GM23338 (cell line): ENCODE data around the gene CD63. TPM values are rescaled to one million over a fixed set of nuclear protein-coding genes. Genes with fewer than 3 reads are reported as not detected.

Experiments
- ATAC-seq: fragments of 200-7000 bp; cut with Tn5 transposase; 3 replicates; pipeline ENCODE4 v1.9.1; 2020
- DNase-seq: peaks from one replicate; pipeline ENCODE4 v3.0.0-alpha.2; 2015; ENCODE audit warnings: low spot score
- H2AFZ ChIP-seq: fragments of 200-600 bp; sonication (generic); 2 replicates; pipeline ENCODE4 v1.8.0; 2016; ENCODE audit warnings: antibody characterized with exemption, mild to moderate bottlenecking, moderate library complexity
- H3F3A ChIP-seq: fragments of 200-600 bp; sonication (generic); replicated peaks from 2 replicates; pipeline ENCODE4 v1.8.0; 2017; ENCODE audit warnings: antibody characterized with exemption, mixed run types, low read depth
- H3K27ac ChIP-seq: fragments of 200-600 bp; sonication (generic); 2 replicates; pipeline ENCODE4 v1.6.1; 2016; ENCODE audit warnings: low read depth
- H3K27me3 ChIP-seq: fragments of 200-600 bp; sonication (generic); 2 replicates; pipeline ENCODE4 v1.8.0; 2016; ENCODE audit warnings: mild to moderate bottlenecking, mixed run types, moderate library complexity; ENCODE audit not compliant: insufficient read depth
- H3K36me3 ChIP-seq: fragments of 200-600 bp; sonication (generic); 2 replicates; pipeline ENCODE4 v1.8.0; 2016; ENCODE audit warnings: mild to moderate bottlenecking; ENCODE audit not compliant: insufficient read depth
- H3K4me1 ChIP-seq: fragments of 200-600 bp; sonication (generic); 2 replicates; pipeline ENCODE4 v1.8.0; 2016; ENCODE audit warnings: mild to moderate bottlenecking, moderate library complexity; ENCODE audit not compliant: insufficient read depth
- H3K4me2 ChIP-seq: fragments of 200-600 bp; sonication (generic); 2 replicates; pipeline ENCODE4 v1.7.1; 2017; ENCODE audit warnings: mixed run types
- H3K4me3 ChIP-seq: fragments of 200-600 bp; sonication (generic); 2 replicates; pipeline ENCODE4 v1.6.1; 2016; ENCODE audit warnings: mixed run types
- H3K79me2 ChIP-seq: fragments of 200-600 bp; sonication (generic); replicated peaks from 2 replicates; pipeline ENCODE4 v1.8.0; 2017; ENCODE audit warnings: mild to moderate bottlenecking; ENCODE audit not compliant: insufficient read depth
- H3K9me2 ChIP-seq: fragments of 200-600 bp; sonication (generic); 2 replicates; pipeline ENCODE4 v1.8.0; 2017; ENCODE audit not compliant: insufficient read depth
- H4K20me1 ChIP-seq: fragments of 200-600 bp; sonication (generic); replicated peaks from 2 replicates; pipeline ENCODE4 v1.8.0; 2017; ENCODE audit warnings: mild to moderate bottlenecking; ENCODE audit not compliant: insufficient read depth
- H3K27ac Mint-ChIP-seq: 2 replicates; pipeline ENCODE4 v1.8.0; 2020; ENCODE audit warnings: inconsistent platforms, mild to moderate bottlenecking, moderate library complexity, mixed read lengths
- H3K27me3 Mint-ChIP-seq: 3 replicates; pipeline ENCODE4 v1.8.0; 2022; ENCODE audit warnings: low read depth, mild to moderate bottlenecking, moderate library complexity, mixed read lengths, inconsistent platforms; ENCODE audit not compliant: insufficient read depth, poor library complexity
- H3K36me3 Mint-ChIP-seq: 3 replicates; pipeline ENCODE4 v1.8.0; 2021; ENCODE audit warnings: low read depth, mild to moderate bottlenecking, inconsistent platforms, moderate library complexity, mixed read lengths
- H3K4me1 Mint-ChIP-seq: 3 replicates; pipeline ENCODE4 v1.8.0; 2020; ENCODE audit warnings: mild to moderate bottlenecking, inconsistent platforms, mixed read lengths
- H3K4me3 Mint-ChIP-seq: 3 replicates; pipeline ENCODE4 v1.8.0; 2021; ENCODE audit warnings: moderate library complexity, mild to moderate bottlenecking, inconsistent platforms, mixed read lengths
- H3K9me3 Mint-ChIP-seq: 3 replicates; pipeline ENCODE4 v1.8.0; 2020; ENCODE audit warnings: moderate library complexity, mild to moderate bottlenecking, inconsistent platforms, mixed read lengths
- CREB1 ChIP-seq: fragments of 250-450 bp; sonication (Bioruptor Pico); IDR thresholded peaks from 2 replicates; pipeline ENCODE4 v1.5.0; 2020; ENCODE audit warnings: low read depth, mild to moderate bottlenecking, moderate library complexity
- CTCF ChIP-seq, 2 experiments: fragments of 200-600 bp in 1 of 2; sonication (generic) in 1 of 2; conservative IDR thresholded peaks; 2 replicates each; pipeline versions ENCODE4 v1.5.1 to v1.6.1; 2016 to 2017; ENCODE audit warnings: antibody characterized with exemption in 2 of 2, low read depth in 2 of 2, mild to moderate bottlenecking in 2 of 2, moderate library complexity in 1 of 2
- ETS1 ChIP-seq: IDR thresholded peaks from 2 replicates; pipeline ENCODE4 v1.6.1; 2016; ENCODE audit warnings: antibody characterized with exemption
- EZH2 ChIP-seq: fragments of 200-600 bp; sonication (generic); IDR thresholded peaks from one replicate; pipeline ENCODE4 v1.8.0; 2017; ENCODE audit warnings: antibody characterized with exemption, mild to moderate bottlenecking, low read depth; ENCODE audit not compliant: unreplicated experiment
- EZH2phosphoT487 ChIP-seq: fragments of 200-600 bp; sonication (generic); IDR thresholded peaks from one replicate; pipeline ENCODE4 v1.8.1; 2018; ENCODE audit warnings: antibody characterized with exemption; ENCODE audit not compliant: unreplicated experiment
- JUNB ChIP-seq: IDR thresholded peaks from one replicate; pipeline ENCODE4 v1.6.1; 2016; ENCODE audit warnings: antibody characterized with exemption; ENCODE audit not compliant: unreplicated experiment
- NANOG ChIP-seq: IDR thresholded peaks from 2 replicates; pipeline ENCODE4 v1.6.1; 2016; ENCODE audit warnings: antibody characterized with exemption, borderline replicate concordance
- POLR2AphosphoS5 ChIP-seq: IDR thresholded peaks from 2 replicates; pipeline ENCODE4 v1.6.1; 2016; ENCODE audit warnings: antibody characterized with exemption, low read depth
- REST ChIP-seq: IDR thresholded peaks from one replicate; pipeline ENCODE4 v1.6.1; 2018; ENCODE audit warnings: antibody characterized with exemption; ENCODE audit not compliant: unreplicated experiment
- STAT1 ChIP-seq: IDR thresholded peaks from one replicate; pipeline ENCODE4 v1.6.1; 2016; ENCODE audit warnings: antibody characterized with exemption; ENCODE audit not compliant: unreplicated experiment
- ZNF114 ChIP-seq: fragments of 250-450 bp; sonication (Bioruptor Pico); IDR thresholded peaks from 2 replicates; pipeline ENCODE4 v1.5.0; 2020; ENCODE audit warnings: mild to moderate bottlenecking, moderate library complexity
- ZNF331 ChIP-seq: fragments of 250-450 bp; sonication (Bioruptor Pico); IDR thresholded peaks from 2 replicates; pipeline ENCODE4 v1.5.0; 2020; ENCODE audit warnings: low read depth, mild to moderate bottlenecking, moderate library complexity
- ZNF462 ChIP-seq: fragments of 250-450 bp; sonication (Bioruptor Pico); IDR thresholded peaks from 2 replicates; pipeline ENCODE4 v1.5.0; 2020; ENCODE audit warnings: mild to moderate bottlenecking, moderate library complexity
- polyA plus RNA-seq: library from polyadenylated mRNA; unstranded; fragments of >200 nt; fragmentation: Nextera tagmentation; extraction: Ambion mirVana; gene quantifications from 2 replicates; pipeline ENCODE4 v1.2.1, GENCODE V29; 2016
- total RNA-seq: library from RNA; depleted of rRNA; stranded (reverse); fragments of >200 nt; shearing (Covaris generic); gene quantifications from 2 replicates; pipeline ENCODE4 v1.2.3, GENCODE V29; 2014

Gene CD63
- total and polyA plus RNA-seq, 2 experiments from 2014 or later: 294 to 685 TPM

GRCh38 chr12:55685671-55686070 lies 43.1 kb downstream of the CD63 start:
- DNase-seq (no peak), ATAC-seq (no peak)
- H3F3A ChIP-seq: no peaks in the 10 kb centered on the region
- no peak overlapping the region for H3K27ac ChIP-seq
- H3K4me3 ChIP-seq: no peak overlapping the region
- no peak overlapping the region for H3K27ac Mint-ChIP-seq
- H3K79me2 ChIP-seq: no peaks in the 10 kb centered on the region
- peaks cover 6% of the 10 kb centered on the region; the same call in 1 of the 2 replicates for H3K4me1 ChIP-seq
- peaks cover 24% of the 10 kb centered on the region for H3K27me3 Mint-ChIP-seq
- no peaks in the 10 kb centered on the region; the same call in 1 of the 2 replicates for H3K36me3 ChIP-seq
- no peak overlapping the region for H3K4me3 Mint-ChIP-seq
- no peak overlapping the region for H3K4me2 ChIP-seq
- no peak overlapping the region for H2AFZ ChIP-seq
- H3K9me3 Mint-ChIP-seq: no peaks in the 10 kb centered on the region
- H3K27me3 ChIP-seq: no peaks in the 10 kb centered on the region
- peaks cover 13% of the 10 kb centered on the region for H3K4me1 Mint-ChIP-seq
- 0 out of 2 replicates have a peak, but pooled peaks cover 2% of the 10 kb centered on the region for H3K9me2 ChIP-seq
- H3K36me3 Mint-ChIP-seq: peaks cover 19% of the 10 kb centered on the region
- TF ChIP-seq EZH2: no peak
- no peak for TF ChIP-seq CTCF (conservative IDR thresholded peaks at IDR 0.05; ENCODE audit: low read depth in 2 of 2)
- TF ChIP-seq ZNF331: no peak
- no peak for TF ChIP-seq EZH2phosphoT487
- no peak for TF ChIP-seq REST
- TF ChIP-seq JUNB: no peak
- no peak for TF ChIP-seq ZNF114 (CRISPR knock-in tag)
- no peak for TF ChIP-seq ZNF462 (CRISPR knock-in tag)
- no peak for TF ChIP-seq NANOG
- no peak for TF ChIP-seq ETS1
- no peak for TF ChIP-seq CREB1 (CRISPR knock-in tag)
- no peak for TF ChIP-seq STAT1
- TF ChIP-seq POLR2AphosphoS5: no peak
- no peaks in the 10 kb centered on the region for H4K20me1 ChIP-seq
